ENCODE results near the gene TMC1.
A peak's percentile ranks its signal among the peaks of the same experiment; 100 is the strongest.
"Not testable (repeated sequence)": the region's sequence is repeated elsewhere in the genome, so short reads cannot be mapped to it uniquely, and the experiment has no call there.

TMC1 gene

DNA sequence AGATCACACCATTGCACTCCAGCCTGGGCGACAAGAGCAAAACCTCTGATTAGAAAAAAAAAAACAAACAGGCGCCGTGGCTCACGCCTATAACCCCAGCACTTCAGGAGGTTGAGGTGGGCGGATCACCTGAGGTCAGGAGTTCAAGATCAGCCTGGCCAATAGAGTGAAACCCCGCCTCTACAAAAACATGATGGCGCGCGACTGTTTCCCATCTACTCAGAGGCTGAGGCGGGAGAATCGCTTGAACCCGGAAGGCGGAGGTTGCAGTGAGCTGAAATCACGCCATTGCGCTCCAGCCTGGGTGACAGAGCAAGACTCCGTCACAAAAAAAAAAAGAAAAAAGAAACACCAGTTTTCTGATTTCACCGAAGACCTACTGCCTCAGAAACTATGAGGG is at the start of gene TMC1:
Gene TMC1, plus strand, starts transcription at position 193 of the 400 bp plus-strand sequence. CDS start 127,041 bp downstream, outside the sequence.
- DNase-seq, result not testable (repeated sequence)

- DNase-seq, result no peak
These were observed 47.7 kb upstream of the TMC1 start for GRCh38 chr9:72473474-72474261.

GRCh38 chr9:72474676-72475075 is 46.7 kb upstream of the TMC1 start:
- no peak for DNase-seq

GRCh38 chr9:72476100-72476499 is 45.3 kb upstream of the TMC1 start:
- no peak for DNase-seq

- no peak for DNase-seq
These were observed 44.6 kb upstream of the TMC1 start for GRCh38 chr9:72476617-72477437.

GRCh38 chr9:72477930-72478518 is 43.4 kb upstream of the TMC1 start:
- no peak for DNase-seq

GRCh38 chr9:72478966-72479365 is 42.4 kb upstream of the TMC1 start:
- no peak for DNase-seq

DNA sequence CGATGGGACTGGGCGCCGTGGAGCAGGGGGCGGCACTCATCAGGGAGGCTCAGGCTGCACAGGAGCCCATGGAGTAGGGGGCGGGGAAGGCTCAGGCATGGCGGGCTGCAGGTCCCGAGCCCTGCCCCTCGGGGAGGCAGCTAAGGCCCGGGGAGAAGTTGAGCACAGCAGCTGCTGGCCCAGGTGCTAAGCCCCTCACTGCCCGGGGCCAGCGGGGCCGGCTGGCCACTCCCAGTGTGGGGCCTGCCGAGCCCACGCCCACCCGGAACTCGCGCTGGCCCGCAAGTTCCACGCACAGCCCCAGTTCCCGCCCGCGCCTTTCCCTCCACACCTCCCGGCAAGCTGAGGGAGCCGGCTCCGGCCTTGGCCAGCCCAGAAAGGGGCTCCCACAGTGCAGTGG is 41.1 kb upstream of the TMC1 start:
- DNase-seq, result not testable (repeated sequence)

GRCh38 chr9:72480921-72481320 is 40.5 kb upstream of the TMC1 start:
- DNase-seq, result no peak

DNA sequence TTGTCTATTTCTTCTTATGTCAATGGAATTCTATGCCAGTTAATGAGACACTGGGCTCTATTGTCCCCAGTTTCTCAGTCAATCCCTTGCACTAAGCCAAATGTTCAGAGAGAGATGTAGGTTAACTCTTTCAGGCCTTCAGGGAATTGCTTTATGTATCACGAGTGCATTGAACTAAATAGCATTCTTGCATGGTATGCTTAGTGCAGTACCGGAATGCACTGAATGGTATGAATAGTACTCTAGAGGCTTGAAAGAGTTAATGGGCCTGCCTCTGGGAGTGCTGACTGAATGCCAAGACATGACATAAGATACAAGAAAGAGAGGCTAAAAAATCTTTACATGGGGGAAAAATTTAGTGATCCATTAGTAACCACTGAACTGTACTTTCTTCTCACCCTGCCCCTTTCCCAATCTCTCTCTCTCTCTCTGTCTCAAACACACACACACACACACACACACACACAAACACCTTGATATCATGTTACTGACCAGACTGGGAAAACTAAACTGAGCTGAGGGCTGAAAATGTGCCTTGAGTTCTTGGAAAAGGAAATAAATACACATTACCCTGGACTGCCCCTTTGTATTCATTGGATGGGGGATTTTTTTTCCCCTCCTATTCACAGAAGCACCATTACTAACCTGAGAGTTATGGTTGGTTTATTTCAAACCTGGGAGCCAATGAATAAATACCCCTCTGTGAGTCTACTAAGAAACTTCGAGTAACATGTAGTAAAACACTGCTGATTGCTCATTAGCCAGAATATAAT is 35.4 kb upstream of the TMC1 start:
- DNase-seq, result no peak

GRCh38 chr9:72486594-72486955 is 34.8 kb upstream of the TMC1 start:
- no peak for DNase-seq

DNA sequence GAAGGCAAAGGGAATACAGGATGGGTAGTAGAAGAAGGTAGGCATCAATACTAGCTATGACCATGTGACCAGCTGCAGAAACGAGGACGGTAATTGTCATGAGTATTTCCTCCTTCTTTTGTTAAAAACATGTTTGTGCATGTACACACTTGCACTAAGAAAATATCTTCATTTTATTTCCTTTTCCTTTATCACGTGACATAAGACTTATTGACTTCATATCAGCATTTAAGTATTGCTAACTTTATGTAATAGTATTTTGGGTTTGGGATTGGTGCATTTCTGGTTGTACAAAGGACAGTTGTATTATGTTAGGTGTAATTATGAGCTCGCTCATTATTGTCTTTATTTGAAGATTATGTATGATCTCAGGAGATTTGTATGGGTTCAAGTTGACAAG is 33.7 kb upstream of the TMC1 start:
- not testable (repeated sequence) for DNase-seq

DNA sequence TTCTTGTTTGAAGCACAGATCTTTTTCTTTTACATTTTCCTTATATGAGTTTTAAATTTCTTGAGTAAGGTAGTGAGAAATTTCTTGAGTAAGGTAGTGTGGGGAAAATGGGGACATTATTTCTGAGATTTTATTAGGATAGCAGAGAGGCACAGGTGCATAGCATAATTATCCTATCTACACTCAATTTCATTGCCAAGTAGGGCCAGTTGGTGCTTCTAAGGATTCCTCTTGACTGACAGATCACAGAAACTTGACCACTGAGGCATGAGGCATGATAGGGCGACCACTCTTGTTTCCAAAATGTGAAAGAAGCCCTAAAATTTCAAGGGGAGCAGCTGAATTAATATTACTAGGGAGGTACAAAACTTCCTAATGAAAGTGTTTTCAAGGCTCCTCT is 31.4 kb upstream of the TMC1 start:
- no peak for DNase-seq

- DNase-seq, result no peak
These were observed 30.2 kb upstream of the TMC1 start for GRCh38 chr9:72491242-72491641.

- no peak for DNase-seq
These were observed 27.4 kb upstream of the TMC1 start for GRCh38 chr9:72494051-72494450.

- no peak for DNase-seq
These were observed 23.9 kb upstream of the TMC1 start for GRCh38 chr9:72497447-72498046.

DNA sequence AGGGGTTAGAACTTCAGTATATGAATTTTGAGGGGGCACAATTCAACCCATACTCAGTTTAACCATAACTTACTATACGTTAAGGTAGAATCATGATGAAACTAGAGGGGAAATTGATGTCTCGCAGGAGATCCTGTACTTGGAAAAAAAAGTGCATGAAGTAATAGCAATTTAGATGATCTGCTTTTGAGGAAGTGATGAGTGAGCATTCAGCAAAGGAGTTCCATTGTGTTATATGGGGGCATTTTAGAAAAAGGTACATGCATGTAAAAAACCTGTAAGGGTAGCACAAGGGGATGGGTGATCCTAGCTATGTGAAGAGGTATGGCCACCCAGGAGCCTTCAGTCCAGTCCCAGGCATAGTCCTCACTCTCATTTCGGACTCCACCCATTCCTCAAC is 14.8 kb upstream of the TMC1 start:
- DNase-seq, result peak; percentile 4

GRCh38 chr9:72509053-72509452 is 12.4 kb upstream of the TMC1 start:
- DNase-seq, result no peak

- no peak for DNase-seq
These were observed 11.8 kb upstream of the TMC1 start for GRCh38 chr9:72509635-72510034.

DNA sequence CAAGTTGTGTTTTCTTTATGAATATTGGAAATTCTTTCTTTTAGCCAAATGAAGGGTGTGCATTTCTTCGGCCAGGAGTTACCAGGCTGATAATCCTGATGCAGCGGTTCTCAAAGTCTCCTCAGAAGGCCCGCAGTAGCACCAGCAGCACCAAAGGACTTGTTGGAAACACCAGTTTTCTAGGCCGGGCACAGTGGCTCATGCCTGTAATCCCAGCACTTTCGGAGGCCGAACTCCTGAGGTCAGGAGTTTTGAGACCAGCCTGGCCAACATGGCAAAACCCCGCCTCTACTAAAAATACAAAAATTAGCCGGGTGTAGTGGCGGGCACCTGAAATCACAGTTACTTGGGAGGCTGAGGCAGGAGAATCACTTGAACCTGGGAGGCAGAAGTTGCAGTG is 397 bp upstream of the TMC1 start:
- not testable (repeated sequence) for DNase-seq

- DNase-seq, result no peak
These were observed 3.6 kb downstream of the TMC1 start for GRCh38 chr9:72524820-72525540.
